Activated T-cell treated with anti-CD3 and anti-CD28 coated beads, Interleukin-2, amount 50 U/mL, for 72 hours (primary cell): ENCODE measurements around the gene ABHD16B. TPM values are rescaled to one million over a fixed set of nuclear protein-coding genes. Genes with fewer than 3 reads are reported as not detected.

Experiments used
- ATAC-seq, 2 donors: fragments of 150-1000 bp; cut with Tn5 transposase; replicated peaks in 1 of 2; 2 replicates each; pipeline ENCODE4 v1.10.0; 2021; ENCODE audit warnings: moderate library complexity in 2 of 2, mild to moderate bottlenecking in 1 of 2
- DNase-seq, 2 donors: peaks; one replicate each; pipeline ENCODE4 v3.0.0; 2021 to 2022; ENCODE audit warnings: mixed read lengths in 1 of 2
- H3K27ac Mint-ChIP-seq: one replicate; pipeline ENCODE4 v1.8.0; 2022; ENCODE audit warnings: mild to moderate bottlenecking, moderate library complexity, mixed read lengths
- H3K27me3 Mint-ChIP-seq: one replicate; pipeline ENCODE4 v1.8.0; 2022; ENCODE audit warnings: low read depth, mixed read lengths
- H3K36me3 Mint-ChIP-seq, 2 donors: one replicate each; pipeline ENCODE4 v1.8.0; 2022; ENCODE audit warnings: mixed read lengths in 2 of 2, mild to moderate bottlenecking in 1 of 2; ENCODE audit not compliant: insufficient read depth in 2 of 2
- H3K4me1 Mint-ChIP-seq: one replicate; pipeline ENCODE4 v1.8.0; 2022; ENCODE audit warnings: low read depth, mixed read lengths
- H3K4me3 Mint-ChIP-seq, 2 donors: one replicate each; pipeline ENCODE4 v1.8.0; 2022; ENCODE audit warnings: mild to moderate bottlenecking in 2 of 2, mixed read lengths in 2 of 2, moderate library complexity in 2 of 2
- H3K9me3 Mint-ChIP-seq, 2 donors: one replicate each; pipeline ENCODE4 v1.8.0; 2022; ENCODE audit warnings: mixed read lengths in 2 of 2
- total RNA-seq, 2 donors: library from RNA; stranded (reverse); gene quantifications; one replicate each; pipeline ENCODE4 v1.2.3, GENCODE V29; 2022

ABHD16B gene
- under 1 TPM in 1 of 2 donors, not detected in 1; 0.22 TPM for total RNA-seq

- Mint-ChIP-seq H3K4me3 (no peak within 1 kb of the TSS), H3K27me3 (no peaks in the 10 kb centered on the region), H3K36me3 (peaks cover 3 to 5% of the 10 kb centered on the region in 2 donors), H3K4me1 (peaks cover 47% of the 10 kb centered on the region), H3K27ac (no peak within 1 kb of the TSS), H3K9me3 (no peaks in the 10 kb centered on the region)
- ATAC-seq (no peak), DNase-seq (no peak)
Observed at GRCh38 chr20:63861365-63861934, at the start of gene ABHD16B. Gene ABHD16B, plus strand, starts transcription at chr20:63861498. Its CDS starts 43 bp downstream, at chr20:63861541.

- Mint-ChIP-seq H3K4me3 (no peak overlapping the region), H3K9me3 (no peaks in the 10 kb centered on the region), H3K27ac (no peak overlapping the region), H3K36me3 (no peaks in the 10 kb centered on the region), H3K27me3 (peaks cover 8% of the 10 kb centered on the region), H3K4me1 (no peaks in the 10 kb centered on the region)
- ATAC-seq (no peak), DNase-seq (no peak)
Observed at GRCh38 chr20:63814891-63815614, 46.2 kb upstream of the ABHD16B start.

GRCh38 chr20:63815615-63816253 is 45.6 kb upstream of the ABHD16B start:
- Mint-ChIP-seq H3K36me3 (no peaks in the 10 kb centered on the region), H3K4me1 (no peaks in the 10 kb centered on the region), H3K9me3 (no peaks in the 10 kb centered on the region), H3K27me3 (peaks cover 8% of the 10 kb centered on the region), H3K27ac (no peak overlapping the region), H3K4me3 (no peak overlapping the region)
- ATAC-seq (no peak), DNase-seq (no peak)

- H3K4me1 Mint-ChIP-seq = no peaks in the 10 kb centered on the region
- H3K36me3 Mint-ChIP-seq = no peaks in the 10 kb centered on the region
- DNase-seq (no peak), ATAC-seq (no peak)
- H3K27ac Mint-ChIP-seq = no peak overlapping the region
- no peaks in the 10 kb centered on the region for H3K9me3 Mint-ChIP-seq
- no peak overlapping the region for H3K4me3 Mint-ChIP-seq
- peaks cover 15% of the 10 kb centered on the region for H3K27me3 Mint-ChIP-seq
Observed at GRCh38 chr20:63819224-63819921, 41.9 kb upstream of the ABHD16B start.

GRCh38 chr20:63821811-63822210 is 39.5 kb upstream of the ABHD16B start:
- Mint-ChIP-seq H3K36me3 (no peaks in the 10 kb centered on the region), H3K4me1 (peaks cover 16% of the 10 kb centered on the region), H3K27me3 (peaks cover 26% of the 10 kb centered on the region), H3K9me3 (no peaks in the 10 kb centered on the region), H3K4me3 (no peak overlapping the region), H3K27ac (no peak overlapping the region)
- ATAC-seq (no peak), DNase-seq (no peak)

- Mint-ChIP-seq H3K36me3 (no peaks in the 10 kb centered on the region), H3K27me3 (peaks cover 26% of the 10 kb centered on the region), H3K9me3 (no peaks in the 10 kb centered on the region), H3K4me1 (peaks cover 17% of the 10 kb centered on the region), H3K4me3 (no peak overlapping the region), H3K27ac (no peak overlapping the region)
- DNase-seq (no peak), ATAC-seq (no peak)
Observed at GRCh38 chr20:63822276-63822696, 39.0 kb upstream of the ABHD16B start.

GRCh38 chr20:63823691-63824311 is 37.5 kb upstream of the ABHD16B start:
- DNase-seq (no peak), ATAC-seq (no peak)
- H3K4me1 Mint-ChIP-seq = peaks cover 17% of the 10 kb centered on the region
- H3K4me3 Mint-ChIP-seq = no peak overlapping the region
- no peaks in the 10 kb centered on the region for H3K36me3 Mint-ChIP-seq
- H3K27me3 Mint-ChIP-seq = peaks cover 36% of the 10 kb centered on the region
- no peak overlapping the region for H3K27ac Mint-ChIP-seq
- no peaks in the 10 kb centered on the region for H3K9me3 Mint-ChIP-seq

- ATAC-seq (no peak), DNase-seq (no peak)
- H3K27ac Mint-ChIP-seq = no peak overlapping the region
- H3K4me3 Mint-ChIP-seq = no peak overlapping the region
- H3K9me3 Mint-ChIP-seq = no peaks in the 10 kb centered on the region
- H3K27me3 Mint-ChIP-seq = peaks cover 44% of the 10 kb centered on the region
- peaks cover 30% of the 10 kb centered on the region for H3K4me1 Mint-ChIP-seq
- peaks cover 5% of the 10 kb centered on the region in 2 donors for H3K36me3 Mint-ChIP-seq
Observed at GRCh38 chr20:63825331-63826118, 35.8 kb upstream of the ABHD16B start.

GRCh38 chr20:63826753-63827152 is 34.5 kb upstream of the ABHD16B start:
- ATAC-seq (no peak), DNase-seq (no peak)
- H3K4me1 Mint-ChIP-seq = peaks cover 30% of the 10 kb centered on the region
- no peak overlapping the region for H3K4me3 Mint-ChIP-seq
- no peak overlapping the region for H3K27ac Mint-ChIP-seq
- peaks cover 44% of the 10 kb centered on the region for H3K27me3 Mint-ChIP-seq
- no peaks in the 10 kb centered on the region for H3K9me3 Mint-ChIP-seq
- H3K36me3 Mint-ChIP-seq = peaks cover 5% of the 10 kb centered on the region in 2 donors

GRCh38 chr20:63828124-63828523 is 33.2 kb upstream of the ABHD16B start:
- H3K4me3 Mint-ChIP-seq = peak overlapping the region in 1 of 2 donors; percentile 16
- ATAC-seq (no peak), DNase-seq (no peak)
- H3K36me3 Mint-ChIP-seq = peaks cover 5% of the 10 kb centered on the region in 2 donors
- H3K27ac Mint-ChIP-seq = no peak overlapping the region
- no peaks in the 10 kb centered on the region for H3K9me3 Mint-ChIP-seq
- peaks cover 47% of the 10 kb centered on the region for H3K27me3 Mint-ChIP-seq
- H3K4me1 Mint-ChIP-seq = peaks cover 30% of the 10 kb centered on the region

- peaks cover 5% of the 10 kb centered on the region in 2 donors for H3K36me3 Mint-ChIP-seq
- H3K27ac Mint-ChIP-seq = no peak overlapping the region
- H3K9me3 Mint-ChIP-seq = no peaks in the 10 kb centered on the region
- H3K4me1 Mint-ChIP-seq = peaks cover 30% of the 10 kb centered on the region
- ATAC-seq (no peak), DNase-seq (no peak)
- H3K4me3 Mint-ChIP-seq = peak overlapping the region in 1 of 2 donors; percentile 16
- peaks cover 50% of the 10 kb centered on the region for H3K27me3 Mint-ChIP-seq
Observed at GRCh38 chr20:63828545-63828944, 32.8 kb upstream of the ABHD16B start.

- Mint-ChIP-seq H3K4me3 (peak overlapping the region; percentile 20 to 93), H3K27me3 (peaks cover 50% of the 10 kb centered on the region)
- no peak for ATAC-seq
Observed at GRCh38 chr20:63828951-63829350, 32.3 kb upstream of the ABHD16B start.

More at GRCh38 chr20:63828951-63829350, 32.3 kb upstream of the ABHD16B start:
- no peak for DNase-seq
- no peak overlapping the region for H3K27ac Mint-ChIP-seq
- peaks cover 5% of the 10 kb centered on the region in 2 donors for H3K36me3 Mint-ChIP-seq
- peaks cover 30% of the 10 kb centered on the region for H3K4me1 Mint-ChIP-seq
- no peaks in the 10 kb centered on the region for H3K9me3 Mint-ChIP-seq
